Astrocyte (in vitro differentiated cells and primary cell): ENCODE data around the gene STC2.

Experiments used
- EZH2 ChIP-seq: IDR thresholded peaks from 2 replicates; pipeline ENCODE4 v1.6.1; 2012; ENCODE audit warnings: mild to moderate bottlenecking, low read length, inconsistent platforms; ENCODE audit not compliant: insufficient read depth
- TF ChIP-seq, protein P1 (sequence below): IDR thresholded peaks from 2 replicates; pipeline ENCODE4 v1.5.1; 2011; ENCODE audit warnings: low read depth, mild to moderate bottlenecking, inconsistent platforms, low read length, moderate library complexity; ENCODE audit not compliant: insufficient read depth

DNA sequence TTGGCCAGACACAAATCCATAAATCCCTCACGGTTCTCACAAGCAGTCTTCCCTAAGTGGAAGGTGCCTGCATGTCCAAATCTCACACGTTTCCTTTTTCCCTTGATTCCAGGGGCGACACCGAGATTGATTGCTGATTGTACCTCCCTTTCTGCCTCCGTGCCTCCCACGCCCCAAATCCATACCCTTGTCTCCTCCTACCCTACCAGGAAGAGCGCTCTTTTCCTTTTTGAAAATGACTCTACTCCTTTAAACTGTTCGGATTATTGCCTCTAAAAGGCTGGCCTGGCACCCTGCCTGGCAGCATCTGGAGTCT, 4.5 kb downstream of the STC2 start:
- TF ChIP-seq, protein P1, sequence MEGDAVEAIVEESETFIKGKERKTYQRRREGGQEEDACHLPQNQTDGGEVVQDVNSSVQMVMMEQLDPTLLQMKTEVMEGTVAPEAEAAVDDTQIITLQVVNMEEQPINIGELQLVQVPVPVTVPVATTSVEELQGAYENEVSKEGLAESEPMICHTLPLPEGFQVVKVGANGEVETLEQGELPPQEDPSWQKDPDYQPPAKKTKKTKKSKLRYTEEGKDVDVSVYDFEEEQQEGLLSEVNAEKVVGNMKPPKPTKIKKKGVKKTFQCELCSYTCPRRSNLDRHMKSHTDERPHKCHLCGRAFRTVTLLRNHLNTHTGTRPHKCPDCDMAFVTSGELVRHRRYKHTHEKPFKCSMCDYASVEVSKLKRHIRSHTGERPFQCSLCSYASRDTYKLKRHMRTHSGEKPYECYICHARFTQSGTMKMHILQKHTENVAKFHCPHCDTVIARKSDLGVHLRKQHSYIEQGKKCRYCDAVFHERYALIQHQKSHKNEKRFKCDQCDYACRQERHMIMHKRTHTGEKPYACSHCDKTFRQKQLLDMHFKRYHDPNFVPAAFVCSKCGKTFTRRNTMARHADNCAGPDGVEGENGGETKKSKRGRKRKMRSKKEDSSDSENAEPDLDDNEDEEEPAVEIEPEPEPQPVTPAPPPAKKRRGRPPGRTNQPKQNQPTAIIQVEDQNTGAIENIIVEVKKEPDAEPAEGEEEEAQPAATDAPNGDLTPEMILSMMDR: no peak
- no peak for TF ChIP-seq EZH2
